Fibroblast of mammary gland (primary cell): Measurements from ENCODE around the gene GIPC1.

ENCODE experiments used
- DNase-seq: peaks from one replicate; pipeline ENCODE4 v3.0.0-alpha.2; 2010; ENCODE audit warnings: low read depth
- H3K4me3 ChIP-seq: 2 replicates; pipeline ENCODE4 v1.5.1; 2011; ENCODE audit warnings: low read depth, mild to moderate bottlenecking, low read length, moderate library complexity; ENCODE audit not compliant: control insufficient read depth
- CTCF ChIP-seq: conservative IDR thresholded peaks from 2 replicates; pipeline ENCODE4 v1.5.1; 2011; ENCODE audit warnings: low read depth, low read length, inconsistent platforms; ENCODE audit not compliant: control insufficient read depth, insufficient read depth

The GIPC1 gene

GRCh38 chr19:14441041-14441938 lies 54.6 kb downstream of the GIPC1 start:
- DNase-seq = no peak
- H3K4me3 ChIP-seq = no peak overlapping the region
- TF ChIP-seq CTCF = no peak

GRCh38 chr19:14440049-14440448 lies 55.9 kb downstream of the GIPC1 start:
- no peak for TF ChIP-seq CTCF
- no peak overlapping the region for H3K4me3 ChIP-seq
- no peak for DNase-seq

GRCh38 chr19:14439014-14439413 lies 56.9 kb downstream of the GIPC1 start:
- H3K4me3 ChIP-seq = no peak overlapping the region
- TF ChIP-seq CTCF = no peak
- no peak for DNase-seq

GRCh38 chr19:14437578-14438140 lies 58.3 kb downstream of the GIPC1 start:
- TF ChIP-seq CTCF = no peak
- DNase-seq = no peak
- no peak overlapping the region for H3K4me3 ChIP-seq

- peak overlapping the region; percentile 4 for H3K4me3 ChIP-seq
- no peak for DNase-seq
- no peak for TF ChIP-seq CTCF
Observed at GRCh38 chr19:14435320-14436050, 60.4 kb downstream of the GIPC1 start.

- peak overlapping the region; percentile 67 for H3K4me3 ChIP-seq
- TF ChIP-seq CTCF = no peak
- DNase-seq = peak; percentile 86
Observed at GRCh38 chr19:14434543-14435319, 61.2 kb downstream of the GIPC1 start.
